Fibroblast of peridontal ligament (primary cell): ENCODE data around the gene CAPN15.

Experiments
- DNase-seq: peaks from one replicate; pipeline ENCODE4 v3.0.0-alpha.2; 2010; ENCODE audit errors: extremely low read depth

CAPN15 gene

GRCh38 chr16:544517-544916 lies 17.0 kb downstream of the CAPN15 start:
- DNase-seq, result no peak

- no peak for DNase-seq
Observed at GRCh38 chr16:546909-547770, 19.6 kb downstream of the CAPN15 start.

GRCh38 chr16:548586-548985 lies 21.1 kb downstream of the CAPN15 start:
- no peak for DNase-seq

- no peak for DNase-seq
Observed at GRCh38 chr16:549544-550263, 22.2 kb downstream of the CAPN15 start.

GRCh38 chr16:551210-551609 lies 23.7 kb downstream of the CAPN15 start:
- no peak for DNase-seq

- DNase-seq, result no peak
Observed at GRCh38 chr16:552171-552570, 24.7 kb downstream of the CAPN15 start.

- DNase-seq, result no peak
Observed at GRCh38 chr16:553601-554296, 26.2 kb downstream of the CAPN15 start.

GRCh38 chr16:554297-554621 lies 26.7 kb downstream of the CAPN15 start:
- DNase-seq, result no peak

- peak; percentile 52 for DNase-seq
Observed at GRCh38 chr16:554640-555365, 27.3 kb downstream of the CAPN15 start.

GRCh38 chr16:555528-556473 lies 28.3 kb downstream of the CAPN15 start:
- DNase-seq, result no peak

GRCh38 chr16:556474-557173 lies 29.1 kb downstream of the CAPN15 start:
- DNase-seq, result no peak

- DNase-seq, result no peak
Observed at GRCh38 chr16:557463-558297, 30.2 kb downstream of the CAPN15 start.

GRCh38 chr16:558298-559020 lies 30.9 kb downstream of the CAPN15 start:
- DNase-seq, result no peak

GRCh38 chr16:559021-559380 lies 31.5 kb downstream of the CAPN15 start:
- DNase-seq, result no peak

- no peak for DNase-seq
Observed at GRCh38 chr16:559411-560203, 32.1 kb downstream of the CAPN15 start.

GRCh38 chr16:560204-560700 lies 32.7 kb downstream of the CAPN15 start, which contains the start of gene PRR35:
Gene PRR35, plus strand, starts transcription at chr16:560394. Its CDS starts 2,901 bp downstream, at chr16:563295.
- DNase-seq, result no peak

GRCh38 chr16:560701-561412 lies 33.3 kb downstream of the CAPN15 start:
- no peak for DNase-seq
